Suprapubic skin (tissue), 4 donors: Measurements from ENCODE around the gene MGAT4B. TPM values are rescaled to one million over a fixed set of nuclear protein-coding genes. Genes with fewer than 3 reads are reported as not detected.
A peak's percentile ranks its signal among the peaks of the same experiment; 100 is the strongest.

ENCODE experiments used
- DNase-seq, 2 donors: peaks; one replicate each; pipeline ENCODE4 v3.0.0-alpha.2; 2019; ENCODE audit warnings: low spot score in 2 of 2
- H3K27ac ChIP-seq: fragments of 200-600 bp; sonication (generic); one replicate; pipeline ENCODE4 v1.5.1; 2019
- H3K27me3 ChIP-seq: fragments of 200-600 bp; sonication (generic); one replicate; pipeline ENCODE4 v1.5.1; 2019
- H3K36me3 ChIP-seq: fragments of 200-600 bp; sonication (generic); one replicate; pipeline ENCODE4 v1.5.1; 2019
- H3K4me1 ChIP-seq: fragments of 200-600 bp; sonication (generic); one replicate; pipeline ENCODE4 v1.5.1; 2019
- H3K4me3 ChIP-seq: fragments of 200-600 bp; sonication (generic); one replicate; pipeline ENCODE4 v1.5.1; 2019; ENCODE audit warnings: mild to moderate bottlenecking
- H3K9me3 ChIP-seq: fragments of 200-600 bp; sonication (generic); one replicate; pipeline ENCODE4 v1.5.1; 2019
- CTCF ChIP-seq, 2 donors: fragments of 200-600 bp in 1 of 2; fragments of 450-650 bp in 1 of 2; sonication (generic) in 1 of 2; IDR thresholded peaks; one replicate each; pipeline ENCODE4 v1.5.1; 2016 to 2019; ENCODE audit warnings: antibody characterized with exemption in 2 of 2, mild to moderate bottlenecking in 1 of 2, moderate library complexity in 1 of 2
- EP300 ChIP-seq: sonication (generic); formaldehyde crosslinking; IDR thresholded peaks from one replicate; pipeline ENCODE4 v1.6.1; 2017; ENCODE audit warnings: antibody characterized with exemption
- POLR2A ChIP-seq, 2 donors: fragments of 450-650 bp; IDR thresholded peaks; one replicate each; pipeline ENCODE4 v1.6.1; 2017; ENCODE audit warnings: antibody characterized with exemption in 2 of 2, mild to moderate bottlenecking in 2 of 2, moderate library complexity in 2 of 2
- POLR2AphosphoS5 ChIP-seq, 3 donors: sonication (generic); formaldehyde crosslinking; IDR thresholded peaks; one replicate each; pipeline ENCODE4 v1.6.1; 2017; ENCODE audit warnings: antibody characterized with exemption in 3 of 3
- WGBS: methylation state at CpG from one replicate; pipeline ENCODE4 v1.1.5; 2018; 5-methylcytosine and 5-hydroxymethylcytosine counted together
- total RNA-seq, 4 donors: library from RNA; depleted of rRNA; stranded (reverse); fragments of >200 nt; gene quantifications; one replicate each; pipeline ENCODE4 v1.1.0, GENCODE V29; 2016

Gene MGAT4B
- 100 to 1,000 TPM in 2 of 4 donors, 10 to 100 TPM in 2; 74.5 to 142 (median 97.4) TPM for total RNA-seq

- Histone ChIP-seq H3K9me3 (no peaks in the 10 kb centered on the region), H3K4me1 (peaks cover 53% of the 10 kb centered on the region)
These were observed at the start of gene MGAT4B for GRCh38 chr5:179806250-179807048. Gene MGAT4B, minus strand, starts transcription at chr5:179806866. Its CDS starts 283 bp downstream, at chr5:179806583.

GRCh38 chr5:179854356-179854755 lies 47.7 kb upstream of the MGAT4B start:
- Histone ChIP-seq H3K9me3 (no peaks in the 10 kb centered on the region), H3K36me3 (peaks cover 39% of the 10 kb centered on the region), H3K4me1 (peaks cover 16% of the 10 kb centered on the region), H3K27me3 (no peaks in the 10 kb centered on the region), H3K27ac (no peak overlapping the region), H3K4me3 (no peak overlapping the region)
- no peak for DNase-seq
- TF ChIP-seq POLR2AphosphoS5 (IDR thresholded peaks at IDR 0.05) = no peak
- TF ChIP-seq POLR2A (IDR thresholded peaks at IDR 0.05) = no peak
- TF ChIP-seq EP300 = no peak
- no peak for TF ChIP-seq CTCF (IDR thresholded peaks at IDR 0.05)
- WGBS = 85% methylated on average over 8 of the region's 8 CpGs

More at GRCh38 chr5:179806250-179807048, at the start of gene MGAT4B:
- 0% methylated on average over 1 of the region's 108 CpGs for WGBS
- Histone ChIP-seq H3K4me3 (peak within 1 kb of the TSS; percentile 96), H3K36me3 (no peaks in the 10 kb centered on the region), H3K27ac (peak within 1 kb of the TSS; percentile 95), H3K27me3 (no peaks in the 10 kb centered on the region)
- TF ChIP-seq POLR2A (IDR thresholded peaks at IDR 0.05) (no peak), POLR2AphosphoS5 (IDR thresholded peaks at IDR 0.05) (no peak), EP300 (no peak), CTCF (IDR thresholded peaks at IDR 0.05) (no peak)
- peak; percentile 77 to 83 for DNase-seq

GRCh38 chr5:179852993-179853547 lies 46.4 kb upstream of the MGAT4B start:
- Histone ChIP-seq H3K4me3 (no peak overlapping the region), H3K9me3 (no peaks in the 10 kb centered on the region), H3K36me3 (peaks cover 52% of the 10 kb centered on the region), H3K27me3 (no peaks in the 10 kb centered on the region), H3K27ac (no peak overlapping the region), H3K4me1 (peaks cover 13% of the 10 kb centered on the region)
- TF ChIP-seq POLR2AphosphoS5 (IDR thresholded peaks at IDR 0.05) (no peak), EP300 (no peak), CTCF (IDR thresholded peaks at IDR 0.05) (no peak), POLR2A (IDR thresholded peaks at IDR 0.05) (no peak)
- DNase-seq = no peak
- WGBS = 85% methylated on average over 8 of the region's 8 CpGs

- Histone ChIP-seq H3K9me3 (peaks cover 4% of the 10 kb centered on the region), H3K27me3 (no peaks in the 10 kb centered on the region), H3K4me3 (no peak overlapping the region), H3K36me3 (peaks cover 52% of the 10 kb centered on the region), H3K4me1 (no peaks in the 10 kb centered on the region), H3K27ac (no peak overlapping the region)
- no peak for DNase-seq
- TF ChIP-seq CTCF (IDR thresholded peaks at IDR 0.05) = no peak
- no peak for TF ChIP-seq EP300
- TF ChIP-seq POLR2A (IDR thresholded peaks at IDR 0.05) = no peak
- no peak for TF ChIP-seq POLR2AphosphoS5 (IDR thresholded peaks at IDR 0.05)
- WGBS = 91% methylated on average over 6 of the region's 9 CpGs
These were observed 35.0 kb upstream of the MGAT4B start for GRCh38 chr5:179841621-179842020.

GRCh38 chr5:179840766-179841165 lies 34.1 kb upstream of the MGAT4B start:
- H3K4me3 ChIP-seq = no peak overlapping the region
- no peaks in the 10 kb centered on the region for H3K4me1 ChIP-seq
- no peak for TF ChIP-seq CTCF (IDR thresholded peaks at IDR 0.05)
- TF ChIP-seq POLR2AphosphoS5 (IDR thresholded peaks at IDR 0.05) = no peak
- TF ChIP-seq EP300 = no peak
- TF ChIP-seq POLR2A (IDR thresholded peaks at IDR 0.05) = no peak
- DNase-seq = no peak
- peaks cover 55% of the 10 kb centered on the region for H3K36me3 ChIP-seq
- H3K27me3 ChIP-seq = no peaks in the 10 kb centered on the region
- H3K27ac ChIP-seq = no peak overlapping the region
- 92% methylated on average over 13 of the region's 17 CpGs for WGBS
- peaks cover 2% of the 10 kb centered on the region for H3K9me3 ChIP-seq
